GM21529 (cell line): ENCODE data around the gene TBX19.

Experiments
- ATAC-seq: cut with Tn5 transposase; IDR thresholded peaks from one replicate; pipeline ENCODE4 v1.9.1; 2021; ENCODE audit not compliant: unreplicated experiment

Gene TBX19

GRCh38 chr1:168319691-168320090 is 39.0 kb downstream of the TBX19 start:
- ATAC-seq = no peak

GRCh38 chr1:168320149-168320548 is 39.5 kb downstream of the TBX19 start:
- no peak for ATAC-seq

DNA sequence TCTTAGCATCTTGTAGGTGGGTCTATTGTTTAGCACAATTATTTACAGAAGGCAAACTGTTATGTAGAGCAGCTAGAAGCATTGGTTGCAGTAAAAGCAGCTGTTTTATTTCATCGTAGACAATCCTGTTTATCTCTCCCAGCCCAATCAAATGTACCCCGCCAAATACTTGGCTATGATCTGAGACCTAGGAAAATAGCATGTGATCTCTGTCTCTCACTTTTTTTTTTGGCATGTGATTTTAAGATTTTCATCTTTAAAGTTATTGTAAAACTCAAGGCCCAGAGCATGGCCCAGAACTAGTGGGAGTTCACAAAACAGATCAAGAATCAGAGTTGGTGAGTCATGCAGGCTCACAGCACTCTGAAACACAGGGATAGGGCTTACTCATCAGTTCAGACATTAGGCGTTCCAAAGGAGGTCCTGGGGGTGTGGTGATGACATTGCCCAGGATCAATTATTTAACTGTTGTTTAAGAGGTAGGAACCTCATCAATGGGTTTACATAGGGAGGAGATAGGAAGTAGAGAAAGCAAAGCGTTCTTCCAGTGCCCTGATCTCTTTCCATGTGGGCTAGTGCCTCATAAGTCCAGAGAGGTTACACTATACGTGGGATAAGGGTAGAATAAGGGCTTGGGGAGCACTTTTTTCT is 40.2 kb downstream of the TBX19 start:
- ATAC-seq = no peak

- ATAC-seq = peak; percentile 52
These were observed 41.3 kb downstream of the TBX19 start for GRCh38 chr1:168321945-168322344.

GRCh38 chr1:168324745-168325425 is 44.2 kb downstream of the TBX19 start:
- ATAC-seq = no peak

GRCh38 chr1:168328731-168329364 is 48.2 kb downstream of the TBX19 start:
- no peak for ATAC-seq

DNA sequence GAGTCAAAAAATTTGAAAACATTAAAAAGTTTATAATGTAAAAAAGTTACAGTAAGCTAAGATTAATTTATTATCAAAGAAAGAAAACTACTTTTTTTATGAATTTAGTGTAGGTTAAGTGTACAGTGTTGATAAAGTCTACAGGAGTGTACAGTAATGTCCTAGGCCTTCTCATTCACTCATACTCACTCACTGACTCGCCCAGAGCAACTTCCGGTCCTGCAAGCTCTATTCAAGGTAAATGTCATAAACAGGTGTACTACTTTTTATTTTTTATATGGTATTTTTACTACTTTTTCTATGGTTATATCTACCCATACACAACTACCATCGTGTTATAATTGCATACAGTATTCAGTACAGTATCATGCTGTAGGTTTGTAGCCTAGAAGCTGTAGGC is 49.6 kb downstream of the TBX19 start:
- no peak for ATAC-seq

DNA sequence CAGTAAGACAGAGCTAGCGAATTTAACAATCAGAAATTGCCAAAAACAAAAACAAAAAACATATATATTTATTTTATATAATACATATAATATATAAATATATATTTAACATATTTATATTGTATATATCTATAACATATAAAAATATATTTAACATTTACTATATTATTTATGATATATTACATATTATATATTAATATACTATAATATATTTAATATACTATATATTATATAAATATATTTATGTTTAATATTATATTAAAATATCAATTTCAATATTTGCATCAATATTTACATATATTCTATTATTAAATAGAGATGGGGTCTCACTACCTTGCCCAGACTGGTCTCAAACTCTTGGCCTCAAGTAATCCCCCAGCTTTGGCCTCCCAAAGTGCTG is 50.9 kb downstream of the TBX19 start:
- no peak for ATAC-seq

GRCh38 chr1:168333562-168334276 is 53.0 kb downstream of the TBX19 start:
- no peak for ATAC-seq

DNA sequence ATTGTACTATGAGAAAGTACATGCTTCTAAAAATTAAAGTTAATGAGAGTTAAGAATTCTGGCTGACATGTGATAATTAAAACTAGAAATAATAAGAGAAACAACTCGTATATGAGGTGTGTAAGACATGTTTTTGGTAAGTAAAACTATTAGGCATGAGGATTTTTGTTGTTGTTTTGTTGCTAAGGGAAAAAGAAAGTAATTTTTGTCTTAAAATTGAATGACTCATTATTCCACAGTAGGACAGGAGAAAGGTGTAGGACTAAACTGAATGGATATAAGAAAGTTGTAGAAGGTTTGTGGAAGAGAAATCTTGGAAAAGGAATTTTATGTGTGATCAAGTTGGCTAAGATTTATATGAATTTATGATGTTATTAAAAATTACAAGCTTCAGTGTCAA is 54.8 kb downstream of the TBX19 start:
- ATAC-seq = no peak

- ATAC-seq = no peak
These were observed 58.2 kb downstream of the TBX19 start for GRCh38 chr1:168338589-168339503.

DNA sequence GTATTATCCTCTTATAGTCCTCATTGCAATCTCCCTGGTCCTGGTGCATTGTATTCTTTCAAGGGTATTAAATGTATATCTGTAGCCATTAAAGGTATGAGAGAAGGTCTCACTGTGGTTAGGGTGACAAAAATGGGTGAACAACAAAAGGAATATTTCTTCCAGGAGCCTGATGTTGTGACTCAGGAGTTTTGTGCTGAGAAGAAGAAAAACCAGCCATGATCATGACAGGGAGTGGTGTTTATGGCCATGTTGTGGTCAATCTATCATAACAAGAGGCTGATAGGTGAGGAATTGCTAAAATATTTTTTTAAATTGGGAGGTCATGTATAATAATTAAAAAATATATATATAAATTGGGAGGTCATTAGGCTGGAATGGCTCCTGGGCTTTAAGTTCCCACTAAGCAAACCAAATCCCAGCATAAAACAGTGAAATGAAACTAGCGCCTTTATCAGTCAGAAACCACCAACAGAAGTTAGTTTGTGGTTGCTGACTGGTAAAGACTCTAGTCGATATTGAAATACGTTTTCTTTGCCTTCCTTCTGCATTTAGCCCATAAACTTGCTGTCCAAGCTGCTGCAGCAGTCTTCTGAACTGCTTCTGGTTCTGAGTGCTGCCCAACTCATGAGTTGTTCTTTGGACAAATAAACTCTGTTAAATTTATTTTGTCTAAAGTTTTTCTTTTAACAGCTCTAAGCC is 60.3 kb downstream of the TBX19 start:
- no peak for ATAC-seq

DNA sequence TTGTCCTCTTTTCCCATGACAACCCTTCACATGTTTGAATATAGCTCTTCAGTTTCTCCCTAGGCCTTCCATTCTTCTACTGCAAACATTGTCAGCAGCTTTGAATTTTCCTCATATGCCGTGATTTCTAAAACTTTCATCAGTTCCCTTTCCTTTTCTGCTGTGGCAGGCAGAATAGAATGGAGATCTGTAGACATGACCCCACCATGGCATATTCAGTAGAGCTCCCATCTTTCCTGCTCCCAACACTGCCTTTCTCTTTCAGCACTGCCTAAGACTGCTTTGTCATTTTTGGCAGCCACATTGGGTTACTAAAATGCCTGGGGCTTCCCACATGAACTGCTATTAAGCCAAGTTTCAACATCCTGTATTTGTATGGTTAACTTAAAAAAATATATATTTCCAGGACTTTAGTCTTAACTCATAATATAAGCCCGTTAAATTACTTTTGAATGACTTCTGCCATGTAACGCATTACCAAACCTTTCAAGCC is 60.9 kb downstream of the TBX19 start:
- ATAC-seq = no peak

- ATAC-seq = peak; percentile 96
These were observed 62.0 kb downstream of the TBX19 start for GRCh38 chr1:168342572-168343280.

GRCh38 chr1:168343566-168343965 is 62.9 kb downstream of the TBX19 start:
- no peak for ATAC-seq

DNA sequence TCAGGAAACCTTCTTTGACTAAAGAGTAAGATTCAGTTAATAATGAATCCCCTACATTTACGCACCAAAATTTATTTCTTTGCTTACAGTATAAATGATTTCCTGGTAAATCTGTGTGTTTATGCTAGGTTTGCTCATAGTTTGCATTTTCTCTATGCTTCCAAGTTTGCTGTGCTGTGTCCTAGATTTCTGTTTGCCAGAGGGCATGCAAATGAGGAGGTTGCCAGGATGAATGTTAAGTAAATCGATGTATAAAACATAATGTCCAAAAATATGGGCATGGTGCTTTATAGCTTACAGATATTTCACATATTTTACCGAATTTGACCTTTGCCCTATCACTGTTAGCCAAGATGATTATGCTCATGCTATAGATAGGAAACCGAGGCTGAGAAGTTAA is 63.8 kb downstream of the TBX19 start:
- no peak for ATAC-seq

GRCh38 chr1:168345939-168346338 is 65.3 kb downstream of the TBX19 start:
- ATAC-seq = no peak

GRCh38 chr1:168347630-168348029 is 67.0 kb downstream of the TBX19 start:
- ATAC-seq = no peak

GRCh38 chr1:168348146-168348709 is 67.6 kb downstream of the TBX19 start:
- ATAC-seq = no peak
